ENCODE measurements around the gene MGAT3.

- TF ChIP-seq SAP130 (CRISPR knock-in tag; IDR thresholded peaks at IDR 0.05; ENCODE audit: low read depth) (no peak), CTCF (CRISPR knock-in tag; IDR thresholded peaks at IDR 0.05) (no peak), POLR2AphosphoS5 (IDR thresholded peaks at IDR 0.05; ENCODE audit: low read depth, low read length) (no peak), TAF15 (IDR thresholded peaks at IDR 0.05; ENCODE audit: low read depth, low read length, poor library complexity, severe bottlenecking) (no peak), JUND (CRISPR knock-in tag; IDR thresholded peaks at IDR 0.05) (no peak), KDM1A (CRISPR knock-in tag; IDR thresholded peaks at IDR 0.05) (no peak), ATF7 (IDR thresholded peaks at IDR 0.05) (no peak), ATF7 (CRISPR knock-in tag; IDR thresholded peaks at IDR 0.05) (no peak), THAP7 (CRISPR knock-in tag; IDR thresholded peaks at IDR 0.05) (no peak)
These were observed 17.0 kb downstream of the MGAT3 start for GRCh38 chr22:39473851-39474250.
